IPS-NIHi7 (cell line): ENCODE measurements around the gene HIGD2A.

Experiments
- DNase-seq: peaks from one replicate; pipeline ENCODE4 v3.0.0; 2012; ENCODE audit warnings: mixed read lengths; ENCODE audit errors: extremely low spot score

The HIGD2A gene, protein sequence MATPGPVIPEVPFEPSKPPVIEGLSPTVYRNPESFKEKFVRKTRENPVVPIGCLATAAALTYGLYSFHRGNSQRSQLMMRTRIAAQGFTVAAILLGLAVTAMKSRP

DNA sequence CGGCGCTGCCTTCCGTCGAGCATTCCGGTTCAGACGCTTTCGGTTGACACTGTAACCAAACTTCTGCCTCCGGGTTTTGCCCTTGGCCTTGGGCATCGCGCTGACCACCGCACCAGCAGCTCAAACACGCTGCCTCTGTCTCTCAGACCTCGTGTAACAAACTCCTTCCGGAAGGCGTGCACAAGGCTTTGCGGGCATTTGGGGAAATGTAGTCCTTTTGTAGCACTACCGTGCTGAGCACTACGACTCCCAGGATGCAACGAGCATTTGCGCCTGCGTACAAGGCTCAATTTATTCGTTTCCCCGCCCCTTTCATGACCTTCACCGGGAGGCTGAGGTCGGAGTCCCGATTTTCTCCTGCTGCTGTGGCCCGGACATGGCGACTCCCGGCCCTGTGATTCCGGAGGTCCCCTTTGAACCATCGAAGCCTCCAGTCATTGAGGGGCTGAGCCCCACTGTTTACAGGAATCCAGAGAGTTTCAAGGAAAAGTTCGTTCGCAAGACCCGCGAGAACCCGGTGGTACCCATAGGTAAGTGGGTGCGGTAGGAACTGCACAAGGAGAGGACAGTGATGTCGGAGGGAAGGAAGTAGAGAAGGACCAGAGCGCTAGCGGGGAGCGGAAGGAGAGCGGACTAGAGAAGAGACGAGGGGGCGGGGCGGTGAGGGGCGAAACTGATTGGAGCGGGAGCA, at the start of gene HIGD2A, which contains the start of gene NOP16:
TSS of gene HIGD2A (plus strand) at position 308 of the 691 bp plus-strand sequence. CDS start at position 377, 69 bp downstream.
TSS of gene NOP16 (minus strand) at position 155 of the 691 bp plus-strand sequence. CDS start at position 96, 59 bp downstream.
- peak; percentile 98 for DNase-seq

- no peak for DNase-seq
Observed at GRCh38 chr5:176339304-176339703, 49.2 kb upstream of the HIGD2A start.

DNA sequence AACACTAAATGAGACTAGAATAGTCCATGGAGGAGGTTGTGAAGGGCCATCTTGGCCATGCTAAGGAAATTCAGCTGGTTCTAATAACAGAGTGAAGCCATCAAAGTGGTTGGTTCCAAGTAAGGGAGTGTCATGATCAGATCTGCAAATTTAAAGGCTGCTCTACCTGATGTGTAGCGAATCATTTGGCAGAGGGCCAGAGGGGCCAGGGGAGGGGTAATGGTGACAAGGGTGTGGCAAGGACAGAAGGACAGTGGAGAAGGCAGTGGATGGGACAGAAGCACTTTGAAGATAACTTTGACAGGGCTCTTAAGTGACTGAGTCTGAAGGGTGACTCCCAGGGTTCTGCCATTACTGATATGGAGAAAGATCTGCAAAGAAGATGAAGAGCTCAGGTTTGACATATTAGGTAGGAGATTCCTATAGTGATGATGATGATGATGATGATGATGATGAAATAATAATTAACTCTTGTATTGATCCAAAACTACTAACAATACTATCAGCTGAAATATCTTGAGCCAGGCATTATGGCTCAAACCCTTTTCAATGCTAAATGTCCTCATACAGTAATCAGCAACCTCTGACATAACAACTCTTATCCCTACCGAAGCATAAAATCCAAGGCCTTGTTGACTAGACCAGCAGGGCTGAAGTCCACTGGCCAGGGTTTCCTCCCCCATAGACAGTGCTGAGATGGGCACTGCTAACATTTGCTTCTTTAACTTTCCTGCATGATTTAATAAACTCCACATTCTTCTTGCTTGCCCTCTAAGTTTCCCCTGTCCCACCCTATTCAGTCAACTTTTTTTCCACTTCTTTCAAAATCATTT, 47.0 kb upstream of the HIGD2A start:
- DNase-seq, result no peak

GRCh38 chr5:176342158-176342483, 46.4 kb upstream of the HIGD2A start:
- no peak for DNase-seq

GRCh38 chr5:176342766-176343458, 45.6 kb upstream of the HIGD2A start:
- no peak for DNase-seq

DNA sequence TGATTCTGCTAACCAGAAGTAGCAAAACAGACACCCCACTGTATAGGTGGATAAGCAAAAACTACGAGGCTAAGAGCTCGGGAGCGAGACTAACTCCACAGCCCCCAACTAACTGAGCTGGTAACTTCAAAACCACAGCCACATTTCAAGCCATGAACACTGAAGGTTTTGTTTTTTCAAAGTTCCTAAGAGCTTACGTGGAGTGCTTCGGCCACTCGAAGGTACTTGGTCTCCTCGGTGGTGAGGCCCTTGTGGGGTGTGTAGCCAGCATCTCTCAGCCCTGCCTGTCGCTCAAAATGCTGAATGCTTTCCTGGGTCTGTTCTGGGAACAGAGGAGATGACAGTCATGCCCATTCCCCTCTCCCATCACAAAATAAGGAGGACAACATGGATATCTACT, 38.1 kb upstream of the HIGD2A start:
- no peak for DNase-seq

DNA sequence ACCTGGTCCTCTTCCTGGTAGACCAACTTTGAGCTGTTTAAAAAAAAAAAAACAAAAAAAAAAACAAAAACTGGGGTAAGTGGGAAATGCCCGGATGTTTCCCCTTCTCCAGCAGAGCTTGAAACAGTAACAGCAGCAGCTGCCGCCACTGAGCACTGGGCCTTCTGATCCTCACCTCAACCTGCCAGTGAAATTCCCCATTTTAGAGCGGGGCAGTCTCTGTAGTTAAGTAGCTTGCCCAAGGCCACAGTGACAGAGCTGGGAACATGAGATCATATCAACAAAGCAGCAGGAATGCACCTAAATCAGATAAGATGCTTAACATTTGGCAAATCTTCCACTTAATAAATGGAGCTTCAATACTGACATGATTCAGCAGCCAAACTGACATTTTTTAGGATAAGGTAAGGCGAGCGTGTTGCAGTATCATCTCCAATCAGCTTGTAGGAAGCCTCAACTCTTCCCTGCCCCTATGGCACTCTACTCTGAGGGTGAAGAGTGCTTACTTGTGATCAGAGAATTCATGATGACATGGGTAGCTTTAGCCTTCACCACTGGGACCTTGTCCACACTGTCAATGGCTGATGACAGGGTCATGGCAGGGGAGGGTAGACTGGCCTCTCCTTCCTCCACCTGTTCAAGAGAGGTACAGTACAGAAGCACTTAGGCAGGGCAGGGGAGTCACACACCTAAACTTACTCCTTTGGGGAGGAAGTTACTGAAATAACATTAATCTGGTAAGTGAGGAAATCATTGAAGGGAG, 36.3 kb upstream of the HIGD2A start:
- no peak for DNase-seq

- DNase-seq, result no peak
Observed at GRCh38 chr5:176353533-176353932, 35.0 kb upstream of the HIGD2A start.

GRCh38 chr5:176355400-176356178, 33.0 kb upstream of the HIGD2A start:
- peak; percentile 22 for DNase-seq

GRCh38 chr5:176356179-176356566, 32.4 kb upstream of the HIGD2A start:
- no peak for DNase-seq

- no peak for DNase-seq
Observed at GRCh38 chr5:176359658-176360057, 28.9 kb upstream of the HIGD2A start.

DNA sequence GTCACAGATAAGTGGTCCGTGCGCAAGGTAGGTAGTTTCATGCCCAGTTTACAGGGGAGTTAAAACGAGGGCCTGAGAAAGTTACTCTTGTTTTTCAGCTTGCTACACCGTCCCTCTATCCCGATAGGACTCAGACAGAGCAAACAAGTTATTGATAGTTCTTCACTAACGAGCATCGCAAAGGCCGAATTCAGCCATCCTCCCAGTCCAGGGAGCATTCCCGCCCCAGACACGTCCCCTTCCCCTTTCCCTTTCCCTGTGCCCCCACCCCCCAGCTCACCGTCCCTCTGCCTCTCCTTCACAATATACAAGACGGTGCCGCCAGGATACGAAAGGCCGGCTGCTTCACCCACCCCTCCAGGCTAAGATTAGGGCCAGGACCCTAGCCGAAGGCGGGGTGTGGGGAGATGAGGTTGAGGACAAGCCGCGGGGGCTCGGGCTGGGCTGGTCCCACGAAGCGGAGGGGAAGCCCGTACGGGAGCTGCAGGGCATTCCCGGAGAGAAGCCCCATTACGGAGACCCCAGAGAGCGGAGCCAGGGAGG, 27.6 kb upstream of the HIGD2A start:
- DNase-seq, result peak; percentile 55

GRCh38 chr5:176361437-176362232, 26.9 kb upstream of the HIGD2A start, which contains the start of gene KIAA1191:
KIAA1191 (minus strand) TSS chr5:176361764; CDS start chr5:176359508, 2,256 bp downstream.
- DNase-seq, result peak; percentile 87

GRCh38 chr5:176362233-176362490, 26.4 kb upstream of the HIGD2A start:
- DNase-seq, result no peak

GRCh38 chr5:176364765-176365350, 23.7 kb upstream of the HIGD2A start:
- no peak for DNase-seq

DNA sequence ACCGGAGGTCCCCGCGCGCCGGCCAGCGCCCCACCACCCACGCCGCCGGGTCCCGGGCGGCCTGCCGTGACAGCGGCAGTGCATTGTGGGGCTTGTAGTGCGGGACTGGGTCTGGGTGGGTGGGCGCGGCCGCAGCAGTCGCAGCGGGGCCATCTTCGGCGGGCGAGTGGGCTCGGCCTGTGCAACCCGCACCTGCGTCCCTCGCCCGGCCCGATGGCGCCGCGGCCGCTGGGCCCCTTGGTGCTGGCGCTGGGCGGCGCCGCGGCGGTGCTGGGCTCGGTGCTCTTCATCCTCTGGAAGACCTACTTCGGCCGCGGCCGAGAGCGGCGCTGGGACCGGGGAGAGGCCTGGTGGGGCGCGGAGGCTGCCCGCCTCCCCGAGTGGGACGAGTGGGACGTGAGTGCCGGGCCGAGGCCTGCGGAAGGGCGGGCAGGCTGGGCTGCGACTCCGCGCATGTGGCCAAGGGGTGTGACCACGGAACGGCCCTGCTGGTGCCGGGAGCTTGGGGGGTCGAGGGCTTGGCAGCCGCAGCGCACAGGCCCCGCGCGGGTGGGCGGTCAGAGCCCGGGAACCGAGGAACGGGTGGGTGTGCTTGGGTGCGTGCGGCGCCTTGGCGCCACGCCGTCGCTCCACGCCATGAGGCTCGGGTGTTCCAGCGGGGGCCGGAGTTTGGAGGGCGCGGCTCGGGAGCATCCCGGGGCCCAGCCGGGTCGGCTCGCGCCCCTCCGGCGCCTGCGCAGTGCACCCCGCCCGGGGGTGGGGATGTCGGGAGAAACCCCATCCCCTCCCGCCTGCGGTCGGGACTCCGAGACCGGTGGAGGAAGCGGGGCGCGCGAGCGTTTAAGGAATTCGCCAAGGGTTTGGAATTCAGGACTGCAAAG, 23.0 kb upstream of the HIGD2A start, which contains the start of gene ARL10:
TSS of gene ARL10 (plus strand) at position 137 of the 881 bp plus-strand sequence. CDS start at position 214, 77 bp downstream.
- DNase-seq, result peak; percentile 89

DNA sequence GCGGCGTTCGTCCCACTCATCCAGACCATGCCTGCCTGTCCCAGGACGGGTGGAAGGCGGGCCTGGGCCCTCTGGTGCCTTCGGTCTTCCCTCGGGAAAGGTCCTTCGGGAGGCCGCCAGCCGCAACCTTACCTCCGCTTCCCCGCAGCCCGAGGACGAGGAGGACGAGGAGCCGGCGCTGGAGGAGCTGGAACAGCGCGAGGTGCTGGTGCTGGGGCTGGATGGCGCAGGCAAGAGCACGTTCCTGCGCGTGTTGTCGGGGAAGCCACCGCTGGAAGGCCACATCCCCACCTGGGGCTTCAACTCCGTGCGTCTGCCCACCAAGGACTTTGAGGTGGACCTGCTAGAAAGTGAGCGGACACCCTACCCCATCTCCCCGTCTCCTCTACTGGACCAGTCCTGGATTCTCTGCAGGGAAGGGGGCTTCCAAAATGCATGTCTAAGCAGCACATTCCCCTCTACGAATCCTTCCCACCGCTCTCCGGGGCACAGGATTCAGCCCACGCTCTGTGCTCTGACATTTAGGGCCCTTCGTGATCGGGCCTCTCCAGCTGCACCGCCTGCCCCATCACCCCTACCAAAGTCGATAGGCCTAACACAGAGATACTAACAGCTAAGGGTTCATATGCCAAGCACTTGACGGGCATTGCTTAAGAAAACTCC, 22.2 kb upstream of the HIGD2A start:
- DNase-seq, result no peak

- DNase-seq, result no peak
Observed at GRCh38 chr5:176368726-176369125, 19.8 kb upstream of the HIGD2A start.
